ENCODE data around the gene CNTROB.
A peak's percentile ranks its signal among the peaks of the same experiment; 100 is the strongest.
"Not testable (repeated sequence)": the region's sequence is repeated elsewhere in the genome, so short reads cannot be mapped to it uniquely, and the experiment has no call there.

Gene CNTROB

GRCh38 chr17:7947651-7948050, 15.6 kb downstream of the CNTROB start:
- DNase-seq, result no peak

- DNase-seq, result no peak
Measured at GRCh38 chr17:7950578-7950977, 18.6 kb downstream of the CNTROB start.

- no peak for DNase-seq
Measured at GRCh38 chr17:7951143-7951792, 19.3 kb downstream of the CNTROB start.

GRCh38 chr17:7953266-7953665, 21.3 kb downstream of the CNTROB start:
- DNase-seq, result not testable (repeated sequence)

- no peak for DNase-seq
Measured at GRCh38 chr17:7955414-7956227, 23.6 kb downstream of the CNTROB start.

GRCh38 chr17:7956228-7956965, 24.4 kb downstream of the CNTROB start:
- no peak for DNase-seq

- DNase-seq, result no peak
Measured at GRCh38 chr17:7959503-7960253, 27.7 kb downstream of the CNTROB start.

GRCh38 chr17:7961421-7961820, 29.4 kb downstream of the CNTROB start:
- no peak for DNase-seq

GRCh38 chr17:7967751-7968150, 35.7 kb downstream of the CNTROB start:
- no peak for DNase-seq

GRCh38 chr17:7969433-7969832, 37.4 kb downstream of the CNTROB start:
- DNase-seq, result no peak

GRCh38 chr17:7971651-7972050, 39.6 kb downstream of the CNTROB start:
- DNase-seq, result no peak

- DNase-seq, result no peak
Measured at GRCh38 chr17:7972131-7972785, 40.3 kb downstream of the CNTROB start.

- no peak for DNase-seq
Measured at GRCh38 chr17:7974638-7975131, 42.7 kb downstream of the CNTROB start.

- DNase-seq, result no peak
Measured at GRCh38 chr17:7977039-7977438, 45.0 kb downstream of the CNTROB start.

- DNase-seq, result no peak
Measured at GRCh38 chr17:7977805-7978204, 45.8 kb downstream of the CNTROB start.

GRCh38 chr17:7982173-7982572, 50.2 kb downstream of the CNTROB start:
- no peak for DNase-seq

GRCh38 chr17:7982666-7983065, 50.7 kb downstream of the CNTROB start:
- no peak for DNase-seq

GRCh38 chr17:7984904-7985303, 52.9 kb downstream of the CNTROB start:
- DNase-seq, result no peak

- no peak for DNase-seq
Measured at GRCh38 chr17:7987112-7987893, 55.3 kb downstream of the CNTROB start.

GRCh38 chr17:7988750-7989178, 56.8 kb downstream of the CNTROB start:
- peak; percentile 50 for DNase-seq

Data from NCI-H774 (cell line).